Measurements from ENCODE around the gene NCOA3.

Gene NCOA3

GRCh38 chr20:47703748-47704147 lies 202.1 kb downstream of the NCOA3 start:
- DNase-seq = no peak
- Histone ChIP-seq H3K27me3 (no peaks in the 10 kb centered on the region), H3K4me1 (peaks cover 33% of the 10 kb centered on the region), H3K36me3 (peaks cover 12% of the 10 kb centered on the region; the same call in 1 of the 2 replicates), H3K4me3 (ENCODE audit: low read depth, low read length) (no peak overlapping the region), H3K9me3 (no peaks in the 10 kb centered on the region)
- no peak for TF ChIP-seq CTCF (IDR thresholded peaks at IDR 0.05; ENCODE audit: low read depth, low read length)

- TF ChIP-seq CTCF (IDR thresholded peaks at IDR 0.05; ENCODE audit: low read depth, low read length) = no peak
- H3K9me3 ChIP-seq = no peaks in the 10 kb centered on the region
- no peak for DNase-seq
Measured at GRCh38 chr20:47704746-47705496, 203.2 kb downstream of the NCOA3 start.

GRCh38 chr20:47705497-47705856 lies 203.8 kb downstream of the NCOA3 start:
- Histone ChIP-seq H3K27me3 (no peaks in the 10 kb centered on the region), H3K4me1 (peaks cover 42% of the 10 kb centered on the region), H3K36me3 (peaks cover 12% of the 10 kb centered on the region; the same call in 1 of the 2 replicates), H3K4me3 (ENCODE audit: low read depth, low read length) (no peak overlapping the region), H3K9me3 (no peaks in the 10 kb centered on the region)
- DNase-seq = no peak
- no peak for TF ChIP-seq CTCF (IDR thresholded peaks at IDR 0.05; ENCODE audit: low read depth, low read length)

More at GRCh38 chr20:47704746-47705496, 203.2 kb downstream of the NCOA3 start:
- H3K4me1 ChIP-seq = peaks cover 38% of the 10 kb centered on the region
- H3K36me3 ChIP-seq = peaks cover 12% of the 10 kb centered on the region; the same call in 1 of the 2 replicates
- no peaks in the 10 kb centered on the region for H3K27me3 ChIP-seq
- H3K4me3 ChIP-seq (ENCODE audit: low read depth, low read length) = no peak overlapping the region

GRCh38 chr20:47706345-47706744 lies 204.7 kb downstream of the NCOA3 start:
- H3K4me3 ChIP-seq (ENCODE audit: low read depth, low read length) = no peak overlapping the region
- no peak for DNase-seq
- no peaks in the 10 kb centered on the region for H3K9me3 ChIP-seq
- no peak for TF ChIP-seq CTCF (IDR thresholded peaks at IDR 0.05; ENCODE audit: low read depth, low read length)
- H3K36me3 ChIP-seq = peaks cover 12% of the 10 kb centered on the region; the same call in 1 of the 2 replicates
- H3K4me1 ChIP-seq = peaks cover 50% of the 10 kb centered on the region
- no peaks in the 10 kb centered on the region for H3K27me3 ChIP-seq
